CD4-positive, alpha-beta T cell treated with Interleukin-10 for 1 hour (primary cell): ENCODE data around the gene FGFR3.

Experiments used
- DNase-seq: peaks from one replicate; pipeline ENCODE4 v3.0.0-alpha.2; 2020

FGFR3 gene

DNA sequence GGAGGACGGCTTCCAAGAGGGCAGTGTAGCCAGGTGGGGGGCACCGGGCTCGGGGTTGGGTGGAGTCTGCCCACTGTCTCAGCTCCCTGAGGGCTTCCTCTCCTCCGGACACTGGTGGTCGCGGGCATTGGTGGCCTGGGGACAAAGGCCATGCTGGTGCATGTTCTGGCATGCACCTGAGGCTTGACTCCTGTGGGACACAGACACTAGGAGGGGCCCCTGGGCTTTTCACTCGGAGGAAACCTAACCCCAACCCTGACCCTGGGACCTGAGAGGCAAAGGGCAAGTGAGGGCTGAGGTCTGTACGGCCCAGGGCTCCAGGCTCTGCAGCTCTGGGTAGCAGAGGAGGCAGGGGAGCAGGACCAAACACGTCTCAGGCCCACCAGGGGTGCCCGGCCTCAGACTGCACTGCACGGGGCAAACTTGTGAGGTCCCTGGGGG is 22.3 kb upstream of the FGFR3 start:
- DNase-seq = no peak

DNA sequence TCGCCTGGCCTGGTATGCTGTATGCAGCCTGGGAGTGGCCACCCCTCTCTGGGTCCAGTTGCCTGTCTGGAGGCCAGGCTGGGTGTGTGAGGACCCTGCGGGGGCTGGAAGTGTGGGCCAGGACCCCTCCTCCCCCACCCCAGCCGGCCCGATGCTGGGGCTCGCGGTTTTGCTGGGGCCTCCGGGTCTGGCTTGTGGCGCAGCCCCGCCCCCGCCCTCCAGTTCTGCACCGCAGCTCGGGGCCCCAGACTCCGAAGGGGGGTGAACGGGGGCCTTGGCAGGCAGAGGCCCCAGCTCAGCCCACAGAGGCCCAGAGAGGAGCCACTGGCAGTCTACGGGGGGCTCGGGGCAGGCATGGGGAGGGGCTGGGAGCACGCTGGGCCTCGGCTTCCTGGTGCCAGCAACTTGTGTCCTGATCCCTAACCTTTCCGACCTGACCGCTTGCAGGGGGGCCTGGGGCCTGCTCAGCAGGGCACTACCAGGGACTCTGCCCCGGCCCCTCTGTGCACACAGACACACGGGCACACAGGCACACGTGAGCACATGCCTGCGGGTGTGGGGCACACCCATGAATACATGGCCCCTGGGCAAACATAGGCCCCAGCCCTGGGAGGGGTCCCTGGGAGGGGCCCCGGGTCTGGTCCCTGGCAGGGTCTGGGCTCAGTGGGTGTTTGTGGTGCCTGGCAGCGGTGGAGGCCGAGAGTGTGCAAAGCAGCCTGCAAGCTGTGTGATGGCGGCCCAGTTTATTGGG is 21.4 kb upstream of the FGFR3 start:
- no peak for DNase-seq

DNA sequence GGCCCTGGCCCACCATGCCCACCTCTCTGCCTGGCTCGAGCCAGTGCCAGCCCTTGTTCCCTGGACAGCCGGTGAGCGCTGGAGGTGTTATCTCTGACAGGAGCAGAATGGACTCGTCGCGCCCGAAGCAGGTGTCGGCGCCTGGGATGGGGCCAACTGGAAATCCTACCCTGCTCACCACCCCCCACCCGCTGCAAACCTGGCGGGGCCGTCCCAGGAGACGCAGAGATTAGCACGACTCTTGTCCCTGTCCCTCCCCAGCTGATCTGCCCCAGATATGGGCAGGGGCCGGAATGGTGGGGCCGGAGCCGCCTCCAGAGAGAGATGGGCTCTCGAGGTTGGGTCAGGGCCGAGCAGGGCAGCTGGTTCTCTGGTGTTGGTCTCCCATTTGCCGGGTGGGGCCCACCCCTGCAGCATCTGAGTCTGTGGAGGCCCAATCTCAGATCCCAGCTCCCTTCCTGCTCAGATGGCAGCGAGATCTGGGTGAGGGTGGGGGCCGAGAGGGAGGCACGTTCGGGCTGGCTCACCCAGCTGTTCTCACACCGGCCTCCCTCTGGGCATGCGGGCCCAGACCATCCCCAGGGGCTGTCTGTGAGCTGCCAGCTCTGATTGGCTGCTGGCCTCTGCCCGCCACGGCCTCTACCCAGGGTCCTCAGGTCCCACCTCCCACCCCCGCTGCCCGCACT is 20.1 kb upstream of the FGFR3 start:
- no peak for DNase-seq

DNA sequence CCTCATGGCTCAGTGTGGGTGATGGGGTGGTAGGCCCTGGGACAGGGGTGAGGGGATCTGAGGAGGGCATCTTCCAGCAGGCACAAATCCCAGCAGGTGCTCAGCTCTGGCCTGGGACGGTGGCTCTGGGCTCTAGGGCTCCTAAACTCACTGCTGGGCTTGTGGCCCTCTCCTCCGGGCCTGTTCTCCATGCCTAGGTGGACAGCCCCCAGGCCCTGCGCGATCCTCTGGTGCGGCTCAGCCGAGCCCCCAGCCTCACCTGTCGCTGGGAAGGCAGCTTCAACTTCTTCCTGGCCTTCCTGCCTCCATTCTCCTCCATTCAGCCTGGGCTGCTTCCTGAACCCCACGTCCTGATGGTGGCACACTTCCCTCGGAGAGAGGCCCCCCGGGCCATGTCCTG is 19.3 kb upstream of the FGFR3 start:
- no peak for DNase-seq

DNA sequence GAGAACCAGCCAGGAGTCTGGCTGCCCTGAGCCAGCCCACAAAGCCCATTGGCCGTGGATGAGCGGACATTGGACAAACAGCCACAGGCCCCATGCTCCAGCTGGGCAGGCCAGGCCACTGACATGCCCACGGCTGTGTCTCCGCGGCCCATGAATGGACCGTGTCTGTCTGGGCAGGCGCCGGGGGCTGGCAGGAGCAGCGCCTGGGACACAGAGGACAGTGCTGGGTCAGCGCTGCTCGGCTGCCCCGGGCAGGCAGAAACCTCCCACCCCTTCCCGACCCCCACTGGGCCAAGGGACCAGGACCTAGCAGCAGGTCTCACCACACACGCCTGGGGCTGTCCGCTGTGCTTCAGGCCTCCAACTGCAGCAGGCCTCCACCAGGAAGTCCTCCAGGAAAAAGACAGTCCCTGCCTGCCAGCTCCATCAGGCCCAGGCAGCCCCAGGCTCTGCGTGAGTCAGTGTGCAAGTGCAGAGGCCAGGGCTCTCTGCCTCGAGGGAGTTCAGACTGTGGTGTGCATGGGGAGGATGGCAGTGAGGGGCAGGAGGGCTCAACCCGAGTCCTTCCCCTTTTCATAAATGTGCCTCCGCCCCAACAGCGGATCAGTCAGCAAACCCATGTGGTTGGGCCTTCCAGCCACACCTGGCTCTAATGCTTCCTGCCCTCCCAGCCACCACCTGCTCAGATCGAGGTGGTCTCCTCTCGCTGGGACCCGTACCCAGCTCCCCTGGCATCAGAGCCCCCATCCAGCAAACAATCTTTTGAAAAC is 17.2 kb upstream of the FGFR3 start:
- no peak for DNase-seq

DNA sequence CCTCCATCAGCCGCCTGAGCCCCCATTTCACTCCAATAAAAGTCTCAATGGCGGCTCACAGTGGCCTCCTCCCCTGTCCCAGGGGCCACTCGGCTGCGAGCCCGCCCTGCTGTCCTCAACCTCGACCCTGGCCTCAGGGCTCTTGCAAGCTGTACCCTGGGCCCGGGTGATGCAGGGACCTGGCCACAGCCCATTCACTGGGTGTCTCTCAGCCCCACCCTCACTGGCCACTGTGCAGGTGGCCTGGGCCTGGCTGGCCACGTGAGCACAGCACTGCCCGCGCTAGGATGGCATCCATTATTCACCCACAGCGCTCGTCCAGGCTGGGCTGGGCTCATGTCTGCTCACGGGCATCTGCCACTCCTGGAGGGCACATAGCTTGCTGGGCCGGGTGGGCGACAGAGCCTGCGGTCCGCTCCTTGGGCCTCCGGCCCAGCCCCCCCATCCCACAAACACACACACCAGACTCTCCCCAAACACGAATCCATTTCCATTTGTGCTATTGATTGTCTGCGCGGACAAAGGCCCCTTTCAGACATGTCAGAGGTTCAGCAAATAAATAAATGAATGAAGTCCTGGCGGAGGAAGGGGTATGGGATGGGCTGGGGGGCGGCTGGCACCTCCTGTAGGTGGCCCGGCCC is 16.5 kb upstream of the FGFR3 start:
- DNase-seq = no peak

DNA sequence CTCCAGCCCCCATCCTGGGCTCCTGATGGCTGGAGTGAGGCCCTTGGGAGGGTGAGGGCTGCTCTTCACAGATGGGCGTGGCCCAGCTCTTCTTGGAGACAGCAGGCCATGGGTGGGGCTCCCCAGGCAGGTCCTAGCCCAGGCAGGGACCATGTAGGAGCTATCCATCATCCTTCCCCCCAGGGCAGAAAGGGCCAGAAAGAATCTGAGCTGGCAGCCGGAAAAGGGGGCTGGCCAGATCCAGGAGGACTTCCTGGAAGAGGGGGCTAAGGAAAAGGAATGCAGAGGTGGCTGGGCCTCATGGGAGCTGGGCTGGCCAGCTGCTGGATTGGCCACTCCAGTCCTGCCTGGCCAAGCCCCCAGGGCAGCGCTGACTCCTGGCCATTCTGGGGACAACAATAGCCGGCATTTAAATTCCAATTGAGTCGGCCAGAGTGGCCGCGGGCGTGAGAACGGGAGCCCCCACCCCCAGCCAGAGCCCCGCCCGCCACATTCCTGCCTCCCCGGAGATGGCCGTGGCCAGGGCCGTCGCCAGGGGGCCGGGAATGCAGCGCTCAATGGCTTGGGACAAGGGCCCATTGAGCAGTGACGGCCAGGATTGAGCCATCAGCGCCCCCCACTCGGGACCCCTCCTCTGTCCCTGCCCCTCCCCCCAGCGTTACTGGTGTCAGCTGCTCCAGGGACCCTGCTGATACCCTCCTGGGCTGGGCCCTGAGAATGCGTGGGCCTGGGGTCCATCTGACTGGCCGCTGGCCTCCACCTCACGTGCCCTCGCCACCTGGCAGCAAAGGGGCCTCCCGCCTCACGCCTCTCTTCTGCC is 15.1 kb upstream of the FGFR3 start:
- no peak for DNase-seq

DNA sequence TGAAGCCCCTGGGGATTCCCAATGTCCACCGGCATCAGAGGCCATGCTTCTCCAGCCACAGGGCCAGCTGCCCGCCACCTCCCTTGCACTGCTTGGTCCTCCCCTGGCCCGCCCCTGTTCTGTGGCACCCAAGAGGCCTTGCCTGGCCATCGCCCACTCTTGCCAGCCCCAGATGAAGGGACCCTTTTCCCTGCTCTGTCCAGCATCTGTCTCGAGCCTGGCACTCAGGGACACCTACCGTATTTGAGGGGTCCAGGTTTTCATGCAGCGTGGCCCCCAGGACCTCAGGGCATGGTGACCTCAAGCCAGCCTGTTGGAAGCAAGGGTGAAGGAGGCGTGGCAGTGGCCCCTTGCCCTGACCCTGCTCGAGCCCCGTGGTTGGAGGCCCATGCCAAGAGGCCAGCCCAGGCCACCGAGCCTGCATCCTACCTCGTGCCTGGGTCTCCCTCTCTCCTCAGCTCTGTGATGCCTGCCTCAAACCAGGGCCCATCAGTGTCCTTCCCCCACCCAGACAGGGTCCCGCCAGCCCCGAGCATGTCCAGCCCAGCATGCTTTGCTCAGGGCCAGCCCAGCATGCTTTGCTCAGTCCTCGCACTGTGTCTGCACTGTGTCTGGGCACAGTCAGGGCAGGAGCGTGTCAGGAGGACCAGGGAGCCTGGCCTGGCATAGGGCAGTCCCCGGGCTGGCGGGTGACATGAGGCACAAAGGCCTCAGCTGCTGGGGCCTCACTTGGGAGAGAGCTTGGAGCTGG is 14.3 kb upstream of the FGFR3 start:
- DNase-seq = no peak

DNA sequence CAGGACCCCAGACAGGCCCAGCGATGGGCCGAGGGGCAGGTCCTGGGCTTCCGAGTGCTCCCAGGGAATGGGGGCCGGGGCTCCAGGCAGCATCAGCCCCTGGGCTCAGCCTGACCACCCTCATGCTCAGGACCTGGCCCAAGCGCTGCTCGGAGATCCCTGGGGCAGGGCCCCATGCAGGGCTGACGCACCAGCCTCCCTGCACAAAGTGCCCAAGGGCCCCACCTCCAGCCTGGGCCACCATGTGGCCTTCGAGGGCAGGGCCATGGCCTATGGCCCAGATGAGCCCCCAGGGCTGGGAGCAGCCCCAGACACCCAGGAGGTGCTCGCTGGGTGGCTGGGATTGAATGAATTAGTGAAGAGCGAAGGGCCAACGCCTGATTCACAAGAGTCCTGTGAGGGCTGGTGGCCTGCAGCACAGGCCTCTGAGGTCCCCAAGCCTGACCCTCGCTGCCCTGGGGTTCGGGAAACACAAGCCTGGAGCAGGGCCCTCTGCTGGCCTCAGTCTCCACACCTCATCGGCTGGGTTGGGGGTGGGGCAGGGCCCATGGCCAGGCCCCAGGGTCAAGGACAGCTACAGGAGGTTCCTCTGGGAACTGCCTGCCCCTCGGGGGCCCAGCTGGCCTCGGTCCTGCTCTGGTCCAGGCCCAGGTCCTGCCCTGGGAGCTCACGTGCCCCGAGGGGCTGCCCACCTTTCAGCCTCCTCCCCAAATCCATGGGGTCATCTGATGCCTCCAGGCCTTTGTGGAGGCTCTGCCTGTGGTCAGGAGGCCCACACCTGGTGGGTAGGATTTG is 13.3 kb upstream of the FGFR3 start:
- no peak for DNase-seq

DNA sequence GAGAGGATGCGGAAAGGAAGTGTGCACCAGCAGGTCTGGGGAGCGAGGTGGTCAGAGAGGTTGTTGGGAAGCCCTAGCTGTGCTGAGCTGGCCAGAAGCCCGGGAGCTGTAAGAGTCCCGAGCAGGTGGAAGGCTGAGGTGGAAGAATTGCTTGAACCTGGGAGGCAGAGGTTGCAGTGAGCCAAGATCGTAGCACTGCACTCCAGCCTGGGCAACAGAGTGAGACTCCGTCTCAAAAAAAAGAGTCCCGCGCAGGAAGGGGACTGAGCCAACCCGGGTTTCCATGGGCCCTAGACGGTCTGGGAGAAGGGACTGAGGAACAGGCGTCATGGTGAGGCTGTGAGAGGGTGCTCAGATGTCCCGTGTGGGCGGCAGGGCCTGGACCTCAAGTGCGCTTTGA is 12.7 kb upstream of the FGFR3 start:
- DNase-seq = no peak

DNA sequence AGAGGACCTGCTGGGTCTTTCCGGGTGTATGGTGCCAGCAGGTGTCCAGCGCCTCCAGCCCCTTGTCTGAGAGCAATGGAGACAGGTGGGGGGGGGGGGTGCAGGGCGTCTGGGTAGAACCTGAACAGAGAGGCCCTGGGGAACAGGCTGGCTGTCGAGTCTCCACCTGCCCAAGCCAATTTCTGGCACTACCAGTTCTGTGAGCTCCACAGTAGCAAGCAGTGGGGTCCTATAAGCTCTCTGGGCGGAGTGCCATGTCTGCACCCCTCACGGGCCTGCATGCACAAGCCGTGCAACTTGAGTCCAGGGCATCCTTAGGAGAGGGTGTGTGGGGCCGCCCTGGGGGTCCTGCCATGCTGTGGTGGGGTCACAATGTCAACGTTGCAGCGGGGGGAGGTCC is 10.1 kb upstream of the FGFR3 start:
- no peak for DNase-seq

DNA sequence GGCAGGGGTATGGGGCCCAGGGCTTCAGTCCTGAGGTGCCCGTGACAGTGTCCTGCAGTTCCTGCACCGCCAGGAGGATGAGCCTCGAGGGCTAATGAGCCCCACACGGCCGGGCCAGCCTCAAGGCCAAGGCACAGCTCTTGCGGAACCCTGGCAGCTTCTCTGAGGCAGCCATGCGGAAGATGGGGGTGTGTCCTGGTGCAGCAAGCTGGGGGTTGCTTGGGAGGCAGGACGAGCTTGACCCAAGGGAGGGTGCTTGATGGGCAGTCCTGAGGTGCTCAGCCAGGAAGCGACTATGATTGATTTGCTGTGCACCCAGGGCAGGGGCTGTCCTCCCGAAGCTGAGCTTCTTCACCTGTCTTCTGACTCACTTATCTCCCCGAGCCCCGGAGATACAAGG is 9.1 kb upstream of the FGFR3 start:
- no peak for DNase-seq

DNA sequence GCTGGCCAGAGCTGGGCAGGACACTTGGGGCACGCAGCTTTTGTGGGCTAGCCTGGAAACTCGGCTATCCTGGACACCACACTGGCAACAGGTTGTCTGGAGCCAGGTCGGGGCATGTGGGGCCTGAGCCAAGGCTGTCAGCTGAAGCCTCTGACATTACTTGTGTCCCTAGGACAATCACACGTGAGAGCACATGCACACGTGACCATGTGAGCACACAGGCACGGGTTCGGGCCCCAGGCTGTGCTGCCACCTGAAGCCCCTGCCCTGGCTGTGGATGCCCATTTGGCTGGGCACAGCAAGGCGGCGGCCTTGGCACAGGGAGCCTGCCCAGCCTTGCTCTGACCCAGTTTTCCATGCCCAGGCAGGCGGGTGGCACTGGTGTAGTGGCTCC is 8.7 kb upstream of the FGFR3 start:
- DNase-seq = no peak

DNA sequence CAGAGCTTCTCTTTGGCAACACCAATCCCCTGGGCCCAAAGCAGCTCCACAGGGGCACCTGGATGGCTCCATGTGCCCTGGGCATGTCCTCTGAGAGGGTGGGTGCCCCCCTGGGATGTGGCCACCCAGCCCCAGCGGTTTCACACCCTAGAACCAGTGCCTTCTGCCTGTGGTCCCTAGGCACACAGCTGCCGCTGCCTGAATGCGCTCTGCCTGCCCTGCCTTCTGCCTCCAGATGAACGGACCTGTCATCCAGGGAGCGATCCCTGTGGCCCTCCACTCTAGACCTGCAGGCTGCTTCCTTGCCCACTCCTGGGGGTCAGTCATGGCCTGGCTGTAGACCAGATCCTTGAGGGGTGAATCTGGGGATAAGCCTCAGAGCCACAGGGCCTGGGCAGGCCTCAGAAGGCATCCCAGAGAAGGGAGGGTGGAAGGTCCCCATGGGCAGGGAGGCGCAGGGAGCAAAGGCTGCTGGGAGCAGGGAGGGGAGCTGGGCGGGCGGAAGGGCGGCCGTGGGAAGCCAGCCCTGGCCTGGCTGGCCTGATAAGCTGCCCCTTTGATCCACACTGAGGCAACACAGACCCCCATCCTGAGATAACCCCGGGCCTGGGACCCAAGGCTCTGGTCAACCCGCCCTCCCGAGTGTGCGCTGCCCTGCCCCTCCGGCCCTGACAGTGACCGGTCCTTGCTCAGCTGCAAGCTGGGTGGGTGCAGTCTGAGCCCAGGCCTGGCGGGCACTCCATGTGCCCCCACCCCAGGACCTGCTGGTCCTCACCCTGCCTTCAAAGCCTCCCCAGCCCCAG is 8.1 kb upstream of the FGFR3 start:
- DNase-seq = no peak

DNA sequence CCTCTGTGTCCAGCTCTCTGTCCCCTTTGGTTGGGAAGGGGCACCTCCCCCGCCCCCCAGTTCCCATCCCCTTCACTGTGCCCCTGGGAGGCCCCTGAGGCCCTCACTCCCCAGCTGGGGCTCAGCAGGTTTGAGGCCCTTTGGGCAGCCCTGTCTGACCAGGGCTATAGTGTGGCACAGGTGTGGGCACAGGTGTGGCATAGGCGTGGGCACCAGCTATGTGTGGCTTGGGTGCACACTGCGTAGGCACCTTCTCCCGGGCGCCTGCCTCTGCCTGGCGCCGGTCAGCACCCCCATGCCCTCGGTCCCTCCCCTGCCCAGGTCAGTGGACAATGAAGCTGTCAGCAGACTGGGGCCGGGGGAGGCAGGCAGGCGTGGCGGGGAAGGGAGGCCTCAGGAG is 7.5 kb upstream of the FGFR3 start:
- no peak for DNase-seq

DNA sequence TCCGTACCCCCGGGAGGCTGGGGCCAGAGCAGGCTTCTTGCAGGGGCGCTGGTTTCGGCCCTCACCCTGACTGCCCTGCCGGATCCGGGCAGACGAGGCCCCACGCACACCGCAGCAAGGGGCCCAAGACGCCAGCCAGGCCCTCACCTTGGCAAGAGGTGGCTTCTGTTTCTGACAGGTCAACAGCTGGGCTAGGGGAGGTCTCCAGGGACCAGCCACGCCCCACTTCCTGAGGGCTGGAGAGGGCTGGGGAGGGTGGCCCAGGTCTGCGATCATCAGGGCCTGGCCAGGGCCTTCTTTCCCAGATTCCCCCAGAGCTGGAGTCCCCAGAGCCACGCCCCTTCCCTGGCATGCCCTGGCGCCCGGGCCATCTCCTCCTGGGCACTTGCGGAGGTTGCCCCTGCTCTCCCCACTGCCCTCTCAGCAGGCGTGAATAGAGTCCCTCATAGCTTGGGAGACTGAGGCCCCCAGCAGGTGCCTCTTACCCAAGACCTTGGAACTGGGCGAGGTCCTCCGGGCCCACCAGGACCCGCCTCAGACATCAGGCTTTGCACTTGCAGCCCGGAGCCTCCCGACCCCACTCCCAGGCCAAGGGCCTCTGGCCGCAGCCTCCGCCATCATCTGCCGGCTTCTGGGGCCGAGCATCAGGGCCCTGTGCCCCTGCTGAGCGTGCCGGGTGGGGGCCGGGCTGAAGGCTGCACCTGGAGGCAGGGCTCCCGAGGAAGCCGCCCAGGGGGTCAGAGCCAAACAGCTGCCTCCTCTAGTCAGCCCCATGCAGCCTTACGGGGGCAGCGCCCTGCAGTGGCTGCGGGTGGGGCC is 6.3 kb upstream of the FGFR3 start:
- DNase-seq = no peak

DNA sequence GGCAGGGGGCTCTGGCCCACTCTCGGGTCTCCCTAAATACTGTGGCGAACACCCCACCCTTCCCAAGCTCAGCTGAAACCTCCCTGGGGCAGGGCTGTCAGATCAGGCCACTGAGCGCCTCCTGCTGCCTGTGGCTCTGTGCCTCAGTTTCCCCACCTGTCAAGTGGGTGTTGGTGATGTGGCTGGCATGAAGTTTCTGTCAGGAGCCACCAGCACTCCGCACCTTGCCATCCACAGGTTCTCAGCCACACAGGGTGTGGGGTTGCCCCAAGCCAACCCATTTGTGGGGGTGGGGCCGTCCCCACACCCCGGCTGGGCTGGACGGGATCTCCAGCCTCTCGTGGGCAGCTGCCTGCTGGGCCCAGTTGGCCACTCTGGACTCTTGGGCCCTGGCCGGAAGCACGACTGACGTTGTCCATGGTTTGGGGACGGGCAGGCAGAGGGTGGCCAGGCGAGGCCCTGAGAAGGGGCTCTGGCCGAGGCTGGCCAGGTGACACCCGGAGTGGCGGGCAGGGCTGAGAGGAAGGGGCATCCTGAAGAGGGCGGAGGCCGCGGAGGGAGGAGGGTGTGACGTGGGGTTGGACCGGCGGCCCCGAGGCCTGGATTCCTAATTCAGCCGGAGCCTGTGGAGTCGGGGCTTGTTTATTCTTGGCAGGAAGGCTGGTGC is 5.5 kb upstream of the FGFR3 start:
- no peak for DNase-seq

DNA sequence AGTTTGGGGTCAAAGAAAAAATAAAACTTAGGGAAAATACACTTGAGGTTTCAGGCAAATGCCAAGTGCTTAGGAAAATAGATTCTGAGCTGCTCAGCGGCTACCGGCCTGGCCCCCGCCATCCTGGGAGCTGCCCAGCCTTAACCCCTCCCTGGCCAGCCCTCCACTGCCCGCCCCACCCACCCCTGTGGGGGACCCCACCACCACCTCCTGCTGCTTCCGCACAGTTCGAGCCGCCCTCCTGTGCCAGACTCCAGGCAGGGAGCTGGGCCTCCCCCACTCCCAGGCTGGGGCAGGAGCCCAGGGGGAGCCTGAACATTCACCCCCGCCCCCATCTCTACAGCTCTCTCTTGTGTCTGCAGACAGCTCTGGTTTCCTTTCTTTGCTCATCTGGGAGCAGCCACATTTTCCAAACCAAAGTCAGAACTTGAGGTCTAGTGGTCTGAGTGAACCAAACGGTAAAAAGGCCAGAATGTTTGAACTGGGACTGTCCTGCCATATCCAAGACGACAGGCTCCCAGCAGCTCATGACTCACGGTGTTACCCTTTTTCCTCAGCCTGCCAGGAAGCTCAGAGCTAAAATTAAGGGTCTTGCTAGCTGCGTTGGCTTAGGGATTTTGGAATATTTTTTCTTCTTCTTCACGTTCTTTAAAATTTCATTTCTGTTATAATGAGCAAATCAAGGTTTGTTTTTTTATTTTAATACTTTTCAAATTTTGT is 4.7 kb upstream of the FGFR3 start:
- DNase-seq = no peak
